Calu3 (cell line): ENCODE results near the gene SIAH2. TPM values are rescaled to one million over a fixed set of nuclear protein-coding genes. Genes with fewer than 3 reads are reported as not detected.

Experiments
- BruUV-seq: library from RNA; stranded (reverse); fragments of 400-500 nt; replicated peaks from 2 replicates; lab custom pipeline; 2021; lab: Mats Ljungman, UMichigan
- CTCF ChIA-PET: fragments of 300-600 bp; sonication (Branson Sonifier 250); formaldehyde crosslinking; loops from one replicate; lab custom pipeline; 2022; ENCODE audit warnings: antibody characterized with exemption; lab: Charles Lee
- DNase-seq: peaks from one replicate; pipeline ENCODE4 v3.0.0; 2022
- H3K27ac Mint-ChIP-seq: one replicate; pipeline ENCODE4 v1.8.0; 2022; ENCODE audit warnings: mixed read lengths; ENCODE audit not compliant: unreplicated experiment
- H3K27me3 Mint-ChIP-seq: one replicate; pipeline ENCODE4 v1.8.0; 2022; ENCODE audit warnings: mixed read lengths; ENCODE audit not compliant: unreplicated experiment
- H3K36me3 Mint-ChIP-seq: one replicate; pipeline ENCODE4 v1.8.0; 2022; ENCODE audit warnings: mild to moderate bottlenecking, moderate library complexity, mixed read lengths; ENCODE audit not compliant: insufficient read depth, unreplicated experiment
- H3K4me1 Mint-ChIP-seq: one replicate; pipeline ENCODE4 v1.8.0; 2022; ENCODE audit warnings: mild to moderate bottlenecking, low read depth, mixed read lengths; ENCODE audit not compliant: unreplicated experiment
- H3K4me3 Mint-ChIP-seq: one replicate; pipeline ENCODE4 v1.8.0; 2022; ENCODE audit warnings: mild to moderate bottlenecking, low read depth, moderate library complexity, mixed read lengths; ENCODE audit not compliant: unreplicated experiment
- H3K9me3 Mint-ChIP-seq: one replicate; pipeline ENCODE4 v1.8.0; 2022; ENCODE audit warnings: low read depth, mixed read lengths; ENCODE audit not compliant: unreplicated experiment
- CTCF ChIP-seq: fragments of 200-600 bp; IDR thresholded peaks from one replicate; pipeline ENCODE4 v1.8.0; 2022; ENCODE audit warnings: antibody characterized with exemption; ENCODE audit not compliant: unreplicated experiment
- intact Hi-C: fragments of 100-400 bp; cut with micrococcal nuclease; formaldehyde crosslinking; loops from one replicate; pipeline ENCODE4 v1.10.0; 2022; ENCODE audit not compliant: unreplicated experiment
- total RNA-seq: library from RNA; stranded (reverse); gene quantifications from 2 replicates; pipeline ENCODE4 v1.2.3, GENCODE V29; 2022

The SIAH2 gene
- total RNA-seq, 1 experiment from 2014 or later = 33.6 TPM

GRCh38 chr3:150775001-150775599 is 12.1 kb upstream of the SIAH2 start:
- CTCF ChIA-PET = interaction anchor here (0.7 to 0.9 kb wide), 3 partner anchors 12 to 611 kb away, joined by 3 to 5 read pairs (median 3); partner anchors contain the start of gene SIAH2
- DNase-seq = no peak
- no peak overlapping the region for H3K4me3 Mint-ChIP-seq
- H3K9me3 Mint-ChIP-seq = no peaks in the 10 kb centered on the region
- no TSS peak for BruUV-seq
- intact Hi-C loops = no loop called here
- no peaks in the 10 kb centered on the region for H3K36me3 Mint-ChIP-seq
- no peak for TF ChIP-seq CTCF
- H3K27ac Mint-ChIP-seq = no peak overlapping the region
- H3K27me3 Mint-ChIP-seq = no peaks in the 10 kb centered on the region
- H3K4me1 Mint-ChIP-seq = peaks cover 15% of the 10 kb centered on the region

GRCh38 chr3:150773616-150774192 is 10.7 kb upstream of the SIAH2 start:
- TF ChIP-seq CTCF = no peak
- Mint-ChIP-seq H3K27me3 (no peaks in the 10 kb centered on the region), H3K27ac (no peak overlapping the region), H3K4me1 (peaks cover 18% of the 10 kb centered on the region), H3K4me3 (no peak overlapping the region), H3K9me3 (no peaks in the 10 kb centered on the region), H3K36me3 (no peaks in the 10 kb centered on the region)
- no TSS peak for BruUV-seq
- intact Hi-C loops = no loop called here
- DNase-seq = no peak
- CTCF ChIA-PET = interaction anchor here (0.7 kb wide), 1 partner anchor 36 kb away, joined by 3 read pairs; no protein-coding TSS in a partner anchor

GRCh38 chr3:150771600-150771999 is 8.6 kb upstream of the SIAH2 start:
- CTCF ChIA-PET = no interaction called here
- TF ChIP-seq CTCF = no peak
- DNase-seq = no peak
- intact Hi-C loops = no loop called here
- no peaks in the 10 kb centered on the region for H3K36me3 Mint-ChIP-seq
- H3K4me1 Mint-ChIP-seq = peaks cover 20% of the 10 kb centered on the region
- H3K4me3 Mint-ChIP-seq = no peak overlapping the region
- H3K9me3 Mint-ChIP-seq = no peaks in the 10 kb centered on the region
- H3K27ac Mint-ChIP-seq = no peak overlapping the region
- no peaks in the 10 kb centered on the region for H3K27me3 Mint-ChIP-seq
- no TSS peak for BruUV-seq

- no peak for DNase-seq
- no peak for TF ChIP-seq CTCF
- CTCF ChIA-PET = no interaction called here
- H3K27me3 Mint-ChIP-seq = no peaks in the 10 kb centered on the region
- H3K36me3 Mint-ChIP-seq = no peaks in the 10 kb centered on the region
- no peak overlapping the region for H3K4me3 Mint-ChIP-seq
- H3K4me1 Mint-ChIP-seq = peaks cover 29% of the 10 kb centered on the region
- H3K9me3 Mint-ChIP-seq = no peaks in the 10 kb centered on the region
- intact Hi-C loops = no loop called here
- H3K27ac Mint-ChIP-seq = no peak overlapping the region
- no TSS peak for BruUV-seq
These were observed 7.7 kb upstream of the SIAH2 start for GRCh38 chr3:150770681-150771080.
